Activated T-helper 17 cell treated with anti-CD3 and anti-CD28 coated beads, Interleukin-2, amount 50 U/mL, for 72 hours (primary cell): ENCODE measurements around the gene OR52E5. TPM values are rescaled to one million over a fixed set of nuclear protein-coding genes. Genes with fewer than 3 reads are reported as not detected.
A peak's percentile ranks its signal among the peaks of the same experiment; 100 is the strongest.

Source experiments
- ATAC-seq: fragments of 150-1000 bp; cut with Tn5 transposase; replicated peaks from 2 replicates; pipeline ENCODE4 v1.10.0; 2021; ENCODE audit warnings: mild to moderate bottlenecking, moderate library complexity
- H3K27ac Mint-ChIP-seq: one replicate; pipeline ENCODE4 v1.8.0; 2022; ENCODE audit warnings: mixed read lengths
- H3K27me3 Mint-ChIP-seq: one replicate; pipeline ENCODE4 v1.8.0; 2022; ENCODE audit warnings: mixed read lengths
- H3K36me3 Mint-ChIP-seq: one replicate; pipeline ENCODE4 v1.8.0; 2022; ENCODE audit warnings: low read depth, mild to moderate bottlenecking, mixed read lengths
- H3K4me1 Mint-ChIP-seq: one replicate; pipeline ENCODE4 v1.8.0; 2022; ENCODE audit warnings: mixed read lengths
- H3K4me3 Mint-ChIP-seq: one replicate; pipeline ENCODE4 v1.8.0; 2022; ENCODE audit warnings: mild to moderate bottlenecking, mixed read lengths
- H3K9me3 Mint-ChIP-seq: one replicate; pipeline ENCODE4 v1.8.0; 2022; ENCODE audit warnings: mixed read lengths
- total RNA-seq, 2 donors: library from RNA; stranded (reverse); gene quantifications; one replicate each; pipeline ENCODE4 v1.2.3, GENCODE V29; 2022

OR52E5 gene
- total RNA-seq: not detected

GRCh38 chr11:5892908-5893307 lies at the start of gene OR52E5:
Gene OR52E5 (plus strand): TSS chr11:5893208. CDS start chr11:5900777, 7,569 bp downstream.
- peaks cover 6% of the 10 kb centered on the region for H3K27me3 Mint-ChIP-seq
- H3K4me3 Mint-ChIP-seq: no peak within 1 kb of the TSS
- ATAC-seq: no peak
- H3K36me3 Mint-ChIP-seq: no peaks in the 10 kb centered on the region
- no peaks in the 10 kb centered on the region for H3K9me3 Mint-ChIP-seq
- no peak within 1 kb of the TSS for H3K27ac Mint-ChIP-seq
- H3K4me1 Mint-ChIP-seq: no peaks in the 10 kb centered on the region

GRCh38 chr11:5846701-5847100 lies 46.3 kb upstream of the OR52E5 start:
- Mint-ChIP-seq H3K36me3 (no peaks in the 10 kb centered on the region), H3K27ac (no peak overlapping the region), H3K9me3 (no peaks in the 10 kb centered on the region), H3K27me3 (peaks cover 4% of the 10 kb centered on the region), H3K4me1 (no peaks in the 10 kb centered on the region), H3K4me3 (no peak overlapping the region)
- ATAC-seq: no peak

- Mint-ChIP-seq H3K4me3 (no peak overlapping the region), H3K27ac (no peak overlapping the region)
Observed at GRCh38 chr11:5847711-5848110, 45.3 kb upstream of the OR52E5 start.

GRCh38 chr11:5851002-5851401 lies 42.0 kb upstream of the OR52E5 start:
- no peak for ATAC-seq
- Mint-ChIP-seq H3K36me3 (no peaks in the 10 kb centered on the region), H3K9me3 (no peaks in the 10 kb centered on the region), H3K27ac (no peak overlapping the region), H3K4me3 (no peak overlapping the region), H3K27me3 (peaks cover 13% of the 10 kb centered on the region), H3K4me1 (no peaks in the 10 kb centered on the region)

More at GRCh38 chr11:5847711-5848110, 45.3 kb upstream of the OR52E5 start:
- Mint-ChIP-seq H3K36me3 (no peaks in the 10 kb centered on the region), H3K9me3 (no peaks in the 10 kb centered on the region), H3K4me1 (no peaks in the 10 kb centered on the region), H3K27me3 (peaks cover 4% of the 10 kb centered on the region)
- ATAC-seq: no peak

GRCh38 chr11:5857590-5857989 lies 35.4 kb upstream of the OR52E5 start, which contains the start of gene OR52E8:
Gene OR52E8 (minus strand): TSS chr11:5857690. CDS start chr11:5857690, 0 bp downstream.
- Mint-ChIP-seq H3K36me3 (no peaks in the 10 kb centered on the region), H3K27ac (no peak within 1 kb of the TSS), H3K4me3 (no peak within 1 kb of the TSS), H3K27me3 (peaks cover 17% of the 10 kb centered on the region), H3K9me3 (no peaks in the 10 kb centered on the region), H3K4me1 (no peaks in the 10 kb centered on the region)
- no peak for ATAC-seq

- no peak overlapping the region for H3K27ac Mint-ChIP-seq
- no peaks in the 10 kb centered on the region for H3K4me1 Mint-ChIP-seq
- no peak overlapping the region for H3K4me3 Mint-ChIP-seq
- no peak for ATAC-seq
- no peaks in the 10 kb centered on the region for H3K36me3 Mint-ChIP-seq
- H3K27me3 Mint-ChIP-seq: peaks cover 28% of the 10 kb centered on the region
- H3K9me3 Mint-ChIP-seq: no peaks in the 10 kb centered on the region
Observed at GRCh38 chr11:5865826-5866225, 27.2 kb upstream of the OR52E5 start.

GRCh38 chr11:5878564-5878963 lies 14.4 kb upstream of the OR52E5 start:
- H3K4me3 Mint-ChIP-seq: no peak overlapping the region

GRCh38 chr11:5880329-5880728 lies 12.7 kb upstream of the OR52E5 start, which contains the start of gene OR52E4:
Gene OR52E4 (plus strand): TSS chr11:5880629. CDS start chr11:5884293, 3,664 bp downstream.
- Mint-ChIP-seq H3K9me3 (no peaks in the 10 kb centered on the region), H3K27ac (no peak within 1 kb of the TSS), H3K27me3 (peaks cover 7% of the 10 kb centered on the region), H3K36me3 (no peaks in the 10 kb centered on the region), H3K4me3 (no peak within 1 kb of the TSS), H3K4me1 (no peaks in the 10 kb centered on the region)
- no peak for ATAC-seq

More at GRCh38 chr11:5878564-5878963, 14.4 kb upstream of the OR52E5 start:
- ATAC-seq: no peak
- Mint-ChIP-seq H3K4me1 (no peaks in the 10 kb centered on the region), H3K27ac (no peak overlapping the region), H3K27me3 (peaks cover 9% of the 10 kb centered on the region), H3K9me3 (peaks cover 4% of the 10 kb centered on the region), H3K36me3 (no peaks in the 10 kb centered on the region)

GRCh38 chr11:5881756-5882155 lies 11.3 kb upstream of the OR52E5 start:
- H3K4me3 Mint-ChIP-seq: no peak overlapping the region
- no peaks in the 10 kb centered on the region for H3K9me3 Mint-ChIP-seq

GRCh38 chr11:5887172-5887571 lies 5.8 kb upstream of the OR52E5 start:
- H3K4me3 Mint-ChIP-seq: no peak overlapping the region
- no peaks in the 10 kb centered on the region for H3K36me3 Mint-ChIP-seq
- H3K4me1 Mint-ChIP-seq: no peaks in the 10 kb centered on the region
- peaks cover 10% of the 10 kb centered on the region for H3K27me3 Mint-ChIP-seq
- no peaks in the 10 kb centered on the region for H3K9me3 Mint-ChIP-seq
- H3K27ac Mint-ChIP-seq: no peak overlapping the region
- ATAC-seq: no peak

More at GRCh38 chr11:5881756-5882155, 11.3 kb upstream of the OR52E5 start:
- Mint-ChIP-seq H3K4me1 (no peaks in the 10 kb centered on the region), H3K27ac (no peak overlapping the region), H3K27me3 (peaks cover 7% of the 10 kb centered on the region), H3K36me3 (no peaks in the 10 kb centered on the region)
- no peak for ATAC-seq

GRCh38 chr11:5887661-5888060 lies 5.3 kb upstream of the OR52E5 start:
- H3K27me3 Mint-ChIP-seq: peaks cover 10% of the 10 kb centered on the region
- H3K36me3 Mint-ChIP-seq: no peaks in the 10 kb centered on the region
- H3K4me1 Mint-ChIP-seq: no peaks in the 10 kb centered on the region
- H3K4me3 Mint-ChIP-seq: no peak overlapping the region
- no peak overlapping the region for H3K27ac Mint-ChIP-seq
- H3K9me3 Mint-ChIP-seq: no peaks in the 10 kb centered on the region
- no peak for ATAC-seq

- Mint-ChIP-seq H3K36me3 (no peaks in the 10 kb centered on the region), H3K4me1 (no peaks in the 10 kb centered on the region), H3K4me3 (no peak overlapping the region), H3K27me3 (peaks cover 11% of the 10 kb centered on the region), H3K9me3 (no peaks in the 10 kb centered on the region), H3K27ac (no peak overlapping the region)
- ATAC-seq: no peak
Observed at GRCh38 chr11:5891216-5891800, 1.7 kb upstream of the OR52E5 start.

GRCh38 chr11:5899534-5899933 lies 6.5 kb downstream of the OR52E5 start:
- no peak overlapping the region for H3K4me3 Mint-ChIP-seq
- H3K27me3 Mint-ChIP-seq: no peaks in the 10 kb centered on the region
- no peaks in the 10 kb centered on the region for H3K36me3 Mint-ChIP-seq
- no peaks in the 10 kb centered on the region for H3K9me3 Mint-ChIP-seq
- H3K27ac Mint-ChIP-seq: no peak overlapping the region
- no peak for ATAC-seq
- no peaks in the 10 kb centered on the region for H3K4me1 Mint-ChIP-seq

- Mint-ChIP-seq H3K36me3 (no peaks in the 10 kb centered on the region), H3K4me1 (no peaks in the 10 kb centered on the region), H3K27me3 (peaks cover 23% of the 10 kb centered on the region), H3K9me3 (no peaks in the 10 kb centered on the region), H3K4me3 (no peak overlapping the region), H3K27ac (no peak overlapping the region)
- no peak for ATAC-seq
Observed at GRCh38 chr11:5910540-5910939, 17.5 kb downstream of the OR52E5 start.

GRCh38 chr11:5922749-5923426 lies 29.9 kb downstream of the OR52E5 start:
- Mint-ChIP-seq H3K4me1 (no peaks in the 10 kb centered on the region), H3K27ac (no peak overlapping the region), H3K27me3 (no peaks in the 10 kb centered on the region), H3K9me3 (peaks cover 6% of the 10 kb centered on the region), H3K4me3 (no peak overlapping the region), H3K36me3 (no peaks in the 10 kb centered on the region)
- peak; percentile 96 for ATAC-seq
